ENCODE data around the gene UST.

The UST gene

GRCh38 chr6:148800536-148800935 is 53.7 kb downstream of the UST start:
- Histone ChIP-seq H3K9me2 (replicated peaks; ENCODE audit: insufficient read depth, low read length) (no peaks in the 10 kb centered on the region), H3K79me2 (ENCODE audit: insufficient read depth, low read length) (no peaks in the 10 kb centered on the region), H3K9ac (ENCODE audit: low read length) (no peak overlapping the region), H3K27ac (ENCODE audit: low read depth, low read length) (no peak overlapping the region), H2AFZ (ENCODE audit: low read depth, low read length, severe bottlenecking) (no peak overlapping the region), H3K36me3 (ENCODE audit: low read length) (no peaks in the 10 kb centered on the region), H3K9me3 (ENCODE audit: insufficient read depth, low read length) (no peaks in the 10 kb centered on the region), H3K4me2 (ENCODE audit: low read depth, low read length, poor library complexity, severe bottlenecking) (no peak overlapping the region), H4K20me1 (ENCODE audit: low read depth, low read length) (no peaks in the 10 kb centered on the region), H3F3A (ENCODE audit: insufficient read depth) (no peaks in the 10 kb centered on the region), H3K4me3 (ENCODE audit: insufficient read depth, low read length, poor library complexity, severe bottlenecking) (no peak overlapping the region), H3K27me3 (ENCODE audit: low read length) (no peaks in the 10 kb centered on the region)
- TF ChIP-seq CTCF (IDR thresholded peaks at IDR 0.05; ENCODE audit: insufficient read depth, low read length, poor library complexity, severe bottlenecking), result no peak
- TF ChIP-seq EZH2phosphoT487 (conservative IDR thresholded peaks at IDR 0.05; ENCODE audit: low read length), result no peak

- no peak overlapping the region for H2AFZ ChIP-seq (ENCODE audit: low read depth, low read length, severe bottlenecking)
- H3K4me3 ChIP-seq (ENCODE audit: insufficient read depth, low read length, poor library complexity, severe bottlenecking), result no peak overlapping the region
- H3K9me3 ChIP-seq (ENCODE audit: insufficient read depth, low read length), result no peaks in the 10 kb centered on the region
- H3K9me2 ChIP-seq (replicated peaks; ENCODE audit: insufficient read depth, low read length), result no peaks in the 10 kb centered on the region
- H3K79me2 ChIP-seq (ENCODE audit: insufficient read depth, low read length), result no peaks in the 10 kb centered on the region
- H3K9ac ChIP-seq (ENCODE audit: low read length), result no peak overlapping the region
- H3F3A ChIP-seq (ENCODE audit: insufficient read depth), result no peaks in the 10 kb centered on the region
- H3K4me2 ChIP-seq (ENCODE audit: low read depth, low read length, poor library complexity, severe bottlenecking), result no peak overlapping the region
- TF ChIP-seq EZH2phosphoT487 (conservative IDR thresholded peaks at IDR 0.05; ENCODE audit: low read length) (no peak), CTCF (IDR thresholded peaks at IDR 0.05; ENCODE audit: insufficient read depth, low read length, poor library complexity, severe bottlenecking) (no peak)
- H4K20me1 ChIP-seq (ENCODE audit: low read depth, low read length), result no peaks in the 10 kb centered on the region
- H3K27me3 ChIP-seq (ENCODE audit: low read length), result no peaks in the 10 kb centered on the region
- H3K27ac ChIP-seq (ENCODE audit: low read depth, low read length), result no peak overlapping the region
- no peaks in the 10 kb centered on the region for H3K36me3 ChIP-seq (ENCODE audit: low read length)
Measured at GRCh38 chr6:148803979-148804378, 57.1 kb downstream of the UST start.

DNA sequence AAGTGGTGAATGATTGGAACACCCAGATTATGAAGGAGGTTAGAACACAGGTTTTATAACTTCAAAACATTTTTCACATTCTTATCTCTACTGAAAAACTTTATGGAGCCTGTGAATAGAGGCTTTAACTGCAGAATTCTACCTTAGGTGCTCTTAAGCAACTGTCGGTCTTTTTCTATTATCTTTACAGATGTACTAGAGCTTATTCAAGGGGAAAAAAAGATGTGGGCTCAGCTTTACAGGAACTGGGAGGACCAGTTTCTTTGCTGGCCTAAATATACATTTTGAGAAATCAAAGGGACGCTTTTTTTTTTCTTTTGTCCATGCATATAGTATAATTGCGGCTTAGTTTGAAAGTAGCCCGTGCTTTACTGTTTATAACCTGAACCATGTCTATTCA is 58.9 kb downstream of the UST start:
- Histone ChIP-seq H3F3A (ENCODE audit: insufficient read depth) (no peaks in the 10 kb centered on the region), H3K9me3 (ENCODE audit: insufficient read depth, low read length) (no peaks in the 10 kb centered on the region), H3K4me2 (ENCODE audit: low read depth, low read length, poor library complexity, severe bottlenecking) (no peak overlapping the region), H3K4me3 (ENCODE audit: insufficient read depth, low read length, poor library complexity, severe bottlenecking) (no peak overlapping the region), H2AFZ (ENCODE audit: low read depth, low read length, severe bottlenecking) (no peak overlapping the region), H3K9me2 (replicated peaks; ENCODE audit: insufficient read depth, low read length) (no peaks in the 10 kb centered on the region), H3K9ac (ENCODE audit: low read length) (no peak overlapping the region), H3K79me2 (ENCODE audit: insufficient read depth, low read length) (no peaks in the 10 kb centered on the region), H4K20me1 (ENCODE audit: low read depth, low read length) (no peaks in the 10 kb centered on the region), H3K27ac (ENCODE audit: low read depth, low read length) (no peak overlapping the region), H3K27me3 (ENCODE audit: low read length) (no peaks in the 10 kb centered on the region), H3K36me3 (ENCODE audit: low read length) (no peaks in the 10 kb centered on the region)
- no peak for TF ChIP-seq EZH2phosphoT487 (conservative IDR thresholded peaks at IDR 0.05; ENCODE audit: low read length)
- TF ChIP-seq CTCF (IDR thresholded peaks at IDR 0.05; ENCODE audit: insufficient read depth, low read length, poor library complexity, severe bottlenecking), result no peak

GRCh38 chr6:148807784-148808183 is 61.0 kb downstream of the UST start:
- H3F3A ChIP-seq (ENCODE audit: insufficient read depth), result no peaks in the 10 kb centered on the region
- no peak overlapping the region for H2AFZ ChIP-seq (ENCODE audit: low read depth, low read length, severe bottlenecking)
- no peaks in the 10 kb centered on the region for H3K27me3 ChIP-seq (ENCODE audit: low read length)
- H4K20me1 ChIP-seq (ENCODE audit: low read depth, low read length), result no peaks in the 10 kb centered on the region
- no peaks in the 10 kb centered on the region for H3K79me2 ChIP-seq (ENCODE audit: insufficient read depth, low read length)
- H3K4me3 ChIP-seq (ENCODE audit: insufficient read depth, low read length, poor library complexity, severe bottlenecking), result no peak overlapping the region
- no peak overlapping the region for H3K9ac ChIP-seq (ENCODE audit: low read length)
- no peaks in the 10 kb centered on the region for H3K9me2 ChIP-seq (replicated peaks; ENCODE audit: insufficient read depth, low read length)
- no peaks in the 10 kb centered on the region for H3K9me3 ChIP-seq (ENCODE audit: insufficient read depth, low read length)
- TF ChIP-seq EZH2phosphoT487 (conservative IDR thresholded peaks at IDR 0.05; ENCODE audit: low read length) (no peak), CTCF (IDR thresholded peaks at IDR 0.05; ENCODE audit: insufficient read depth, low read length, poor library complexity, severe bottlenecking) (no peak)
- no peak overlapping the region for H3K27ac ChIP-seq (ENCODE audit: low read depth, low read length)
- H3K36me3 ChIP-seq (ENCODE audit: low read length), result no peaks in the 10 kb centered on the region
- no peak overlapping the region for H3K4me2 ChIP-seq (ENCODE audit: low read depth, low read length, poor library complexity, severe bottlenecking)

Data from SU-DHL-6 (cell line).